ENCODE measurements around the gene FUT7. TPM values are rescaled to one million over a fixed set of nuclear protein-coding genes. Genes with fewer than 3 reads are reported as not detected.

Gene FUT7
- total and polyA plus RNA-seq, 2 donors (not counting 1 experiment from before 2014, with no cell fraction given): not detected

- H3K4me1 ChIP-seq (ENCODE audit: control insufficient read depth, extremely low read depth, insufficient read depth, low read length): no peaks in the 10 kb centered on the region
- no peak overlapping the region for H3K4me2 ChIP-seq (ENCODE audit: extremely low read depth, insufficient read depth, low read length)
- H3K27ac ChIP-seq (ENCODE audit: insufficient read depth, low read length): no peak overlapping the region
- peaks cover 6% of the 10 kb centered on the region for H3K36me3 ChIP-seq (ENCODE audit: control insufficient read depth, insufficient read depth, low read length)
- H3K9me3 ChIP-seq (ENCODE audit: control insufficient read depth, insufficient read depth, low read depth, low read length): no peaks in the 10 kb centered on the region
- no peaks in the 10 kb centered on the region for H3K27me3 ChIP-seq (ENCODE audit: control insufficient read depth, insufficient read depth, low read length)
- TF ChIP-seq EZH2 (IDR thresholded peaks at IDR 0.05; ENCODE audit: low read length, missing control alignments) (no peak), CTCF (conservative IDR thresholded peaks at IDR 0.05 in 1 of 2, IDR thresholded peaks at IDR 0.05 in 1 of 2; ENCODE audit: low read depth in 1 of 2, low read length in 2 of 2) (no peak)
- no peaks in the 10 kb centered on the region for H4K20me1 ChIP-seq (ENCODE audit: control insufficient read depth, extremely low read depth, insufficient read depth, low read length)
- H2AFZ ChIP-seq (ENCODE audit: low read length): no peak overlapping the region
- H3K79me2 ChIP-seq (ENCODE audit: control insufficient read depth, insufficient read depth, low read length): no peaks in the 10 kb centered on the region
- no peak overlapping the region for H3K9ac ChIP-seq (ENCODE audit: insufficient read depth, low read length)
- no peak for DNase-seq (ENCODE audit: low read depth in 2 of 2)
- no peak overlapping the region for H3K4me3 ChIP-seq (replicated peaks in 1 of 4; ENCODE audit: control extremely low read depth in 1 of 4, insufficient read depth in 1 of 4, low read depth in 3 of 4, low read length in 4 of 4)
These were observed 10.9 kb downstream of the FUT7 start for GRCh38 chr9:137020771-137021567.

- Histone ChIP-seq H3K9me3 (ENCODE audit: control insufficient read depth, insufficient read depth, low read depth, low read length) (no peaks in the 10 kb centered on the region), H3K27ac (ENCODE audit: insufficient read depth, low read length) (no peak overlapping the region), H3K4me2 (ENCODE audit: extremely low read depth, insufficient read depth, low read length) (no peak overlapping the region), H2AFZ (ENCODE audit: low read length) (no peak overlapping the region), H3K79me2 (ENCODE audit: control insufficient read depth, insufficient read depth, low read length) (no peaks in the 10 kb centered on the region), H3K4me3 (replicated peaks in 1 of 4; ENCODE audit: control extremely low read depth in 1 of 4, insufficient read depth in 1 of 4, low read depth in 3 of 4, low read length in 4 of 4) (no peak overlapping the region), H4K20me1 (ENCODE audit: control insufficient read depth, extremely low read depth, insufficient read depth, low read length) (no peaks in the 10 kb centered on the region), H3K27me3 (ENCODE audit: control insufficient read depth, insufficient read depth, low read length) (no peaks in the 10 kb centered on the region), H3K4me1 (ENCODE audit: control insufficient read depth, extremely low read depth, insufficient read depth, low read length) (no peaks in the 10 kb centered on the region), H3K36me3 (ENCODE audit: control insufficient read depth, insufficient read depth, low read length) (peaks cover 10% of the 10 kb centered on the region), H3K9ac (ENCODE audit: insufficient read depth, low read length) (no peak overlapping the region)
- DNase-seq (ENCODE audit: low read depth in 2 of 2): no peak
- no peak for TF ChIP-seq CTCF (conservative IDR thresholded peaks at IDR 0.05 in 1 of 2, IDR thresholded peaks at IDR 0.05 in 1 of 2; ENCODE audit: low read depth in 1 of 2, low read length in 2 of 2)
- TF ChIP-seq EZH2 (IDR thresholded peaks at IDR 0.05; ENCODE audit: low read length, missing control alignments): no peak
These were observed 11.8 kb downstream of the FUT7 start for GRCh38 chr9:137019891-137020683.

- no peaks in the 10 kb centered on the region for H3K79me2 ChIP-seq (ENCODE audit: control insufficient read depth, insufficient read depth, low read length)
- TF ChIP-seq CTCF (conservative IDR thresholded peaks at IDR 0.05 in 1 of 2, IDR thresholded peaks at IDR 0.05 in 1 of 2; ENCODE audit: low read depth in 1 of 2, low read length in 2 of 2) (no peak), EZH2 (IDR thresholded peaks at IDR 0.05; ENCODE audit: low read length, missing control alignments) (no peak)
- H3K27me3 ChIP-seq (ENCODE audit: control insufficient read depth, insufficient read depth, low read length): no peaks in the 10 kb centered on the region
- no peak overlapping the region for H3K27ac ChIP-seq (ENCODE audit: insufficient read depth, low read length)
- no peaks in the 10 kb centered on the region for H3K4me1 ChIP-seq (ENCODE audit: control insufficient read depth, extremely low read depth, insufficient read depth, low read length)
- peaks cover 10% of the 10 kb centered on the region for H3K36me3 ChIP-seq (ENCODE audit: control insufficient read depth, insufficient read depth, low read length)
- H3K9ac ChIP-seq (ENCODE audit: insufficient read depth, low read length): no peak overlapping the region
- H3K4me3 ChIP-seq (replicated peaks in 1 of 4; ENCODE audit: control extremely low read depth in 1 of 4, insufficient read depth in 1 of 4, low read depth in 3 of 4, low read length in 4 of 4): no peak overlapping the region
- no peaks in the 10 kb centered on the region for H3K9me3 ChIP-seq (ENCODE audit: control insufficient read depth, insufficient read depth, low read depth, low read length)
- no peak overlapping the region for H3K4me2 ChIP-seq (ENCODE audit: extremely low read depth, insufficient read depth, low read length)
- H2AFZ ChIP-seq (ENCODE audit: low read length): no peak overlapping the region
- no peaks in the 10 kb centered on the region for H4K20me1 ChIP-seq (ENCODE audit: control insufficient read depth, extremely low read depth, insufficient read depth, low read length)
- no peak for DNase-seq (ENCODE audit: low read depth in 2 of 2)
These were observed 12.9 kb downstream of the FUT7 start for GRCh38 chr9:137018761-137019559.
